H1 (cell line): Measurements from ENCODE around the gene AEBP1. TPM values are rescaled to one million over a fixed set of nuclear protein-coding genes. Genes with fewer than 3 reads are reported as not detected.
A peak's percentile ranks its signal among the peaks of the same experiment; 100 is the strongest.

Experiments used
- CTCF ChIA-PET: fragments of 300-600 bp; sonication (Branson Sonifier 250); formaldehyde crosslinking; loops from one replicate; lab custom pipeline; 2021; ENCODE audit not compliant: partially characterized antibody; lab: Charles Lee
- POLR2A ChIA-PET: fragments of 300-600 bp; sonication (Branson Sonifier 250); formaldehyde crosslinking; loops from one replicate; lab custom pipeline; 2021; ENCODE audit warnings: inconsistent platforms; ENCODE audit not compliant: partially characterized antibody; lab: Charles Lee
- DNase-seq, 2 experiments: peaks; one replicate each; pipeline versions ENCODE4 v3.0.0 to v3.0.0-alpha.2; 2010 to 2022; ENCODE audit warnings: low spot score in 2 of 2, low read depth in 1 of 2, mixed read lengths in 1 of 2
- FAIRE-seq: peaks from 2 replicates; lab custom pipeline; 2011; peaks lifted over from hg19 to GRCh38; lab: Jason Lieb, UNC
- H2AFZ ChIP-seq: 2 replicates; pipeline ENCODE4 v1.8.1; 2012; ENCODE audit warnings: low read length, inconsistent platforms
- H2AK5ac ChIP-seq: 2 replicates; pipeline ENCODE4 v1.6.1; 2013; ENCODE audit warnings: low read depth, low read length
- H2BK120ac ChIP-seq: replicated peaks from 2 replicates; pipeline ENCODE3; 2013; ENCODE audit warnings: low read depth, low read length, inconsistent platforms
- H2BK12ac ChIP-seq: 2 replicates; pipeline ENCODE4 v1.6.1; 2013; ENCODE audit warnings: low read depth, low read length
- H2BK15ac ChIP-seq: 2 replicates; pipeline ENCODE4 v1.6.1; 2013; ENCODE audit warnings: low read length
- H2BK20ac ChIP-seq: 2 replicates; pipeline ENCODE4 v1.6.1; 2013; ENCODE audit warnings: low read length
- H2BK5ac ChIP-seq: 2 replicates; pipeline ENCODE4 v1.6.1; 2013; ENCODE audit warnings: low read depth, low read length
- H3K14ac ChIP-seq: 2 replicates; pipeline ENCODE4 v1.6.1; 2013; ENCODE audit warnings: inconsistent platforms; ENCODE audit not compliant: insufficient read length
- H3K18ac ChIP-seq: 2 replicates; pipeline ENCODE4 v1.6.1; 2013; ENCODE audit warnings: low read length; ENCODE audit errors: extremely low read depth
- H3K23ac ChIP-seq: 2 replicates; pipeline ENCODE4 v1.6.1; 2013; ENCODE audit warnings: inconsistent platforms; ENCODE audit not compliant: insufficient read length
- H3K23me2 ChIP-seq: 2 replicates; pipeline ENCODE4 v1.6.1; 2013; ENCODE audit warnings: low read depth, low read length
- H3K27ac ChIP-seq: 2 replicates; pipeline ENCODE4 v1.6.1; 2011; ENCODE audit warnings: low read depth, low read length, inconsistent platforms
- H3K27me3 ChIP-seq, 4 experiments: replicated peaks in 1 of 4; 1 replicate in 1 of 4; 2 replicates in 3 of 4; pipeline versions ENCODE4 v1.6.1 to v1.8.1; 2011 to 2013; ENCODE audit warnings: low read length in 3 of 4, mild to moderate bottlenecking in 3 of 4, inconsistent platforms in 2 of 4, mixed read lengths in 2 of 4, moderate library complexity in 1 of 4; ENCODE audit not compliant: control insufficient read depth in 3 of 4, insufficient read depth in 3 of 4; ENCODE audit errors: extremely low read depth in 1 of 4
- H3K36me3 ChIP-seq, 4 experiments: 2 replicates each; pipeline versions ENCODE4 v1.6.1 to v1.8.1; 2011 to 2013; ENCODE audit warnings: mild to moderate bottlenecking in 4 of 4, low read length in 3 of 4, moderate library complexity in 2 of 4, control low read depth in 1 of 4, inconsistent platforms in 1 of 4; ENCODE audit not compliant: insufficient read depth in 4 of 4, control insufficient read depth in 2 of 4
- H3K4ac ChIP-seq: replicated peaks from 2 replicates; pipeline ENCODE3; 2013; ENCODE audit warnings: low read length, low read depth, mixed read lengths, inconsistent platforms; ENCODE audit not compliant: insufficient read length
- H3K4me1 ChIP-seq, 4 experiments: replicated peaks in 1 of 4; 1 replicate in 1 of 4; 2 replicates in 3 of 4; pipeline versions ENCODE4 v1.6.1 to v1.8.1; 2011 to 2013; ENCODE audit warnings: low read length in 3 of 4, inconsistent platforms in 2 of 4, mixed read lengths in 1 of 4; ENCODE audit not compliant: insufficient read depth in 4 of 4, control insufficient read depth in 3 of 4
- H3K4me2 ChIP-seq, 2 experiments: 2 replicates each; pipeline versions ENCODE4 v1.6.1 to v1.8.1; 2011 to 2013; ENCODE audit warnings: low read depth in 2 of 2, low read length in 2 of 2, control low read depth in 1 of 2, inconsistent platforms in 1 of 2, mild to moderate bottlenecking in 1 of 2; ENCODE audit not compliant: insufficient read depth in 1 of 2
- H3K4me3 ChIP-seq, 4 experiments: fragments of 200-600, 300-600 bp in 1 of 4; sonication (generic), shearing (Covaris generic), sonication (Bioruptor Twin) in 1 of 4; 2 replicates each; pipeline versions ENCODE4 v1.5.1 to v1.8.1; 2011 to 2016; ENCODE audit warnings: low read length in 4 of 4, low read depth in 3 of 4, control low read depth in 2 of 4, inconsistent platforms in 2 of 4, mild to moderate bottlenecking in 2 of 4, mixed read lengths in 1 of 4, moderate library complexity in 1 of 4; ENCODE audit not compliant: insufficient read depth in 2 of 4; ENCODE audit errors: extremely low read depth in 1 of 4
- H3K56ac ChIP-seq: replicated peaks from 2 replicates; pipeline ENCODE3; 2013; ENCODE audit warnings: low read depth, mild to moderate bottlenecking, mixed read lengths, low read length, inconsistent platforms; ENCODE audit not compliant: insufficient read length
- H3K79me1 ChIP-seq: 2 replicates; pipeline ENCODE4 v1.6.1; 2013; ENCODE audit warnings: low read depth, low read length, control low read depth
- H3K79me2 ChIP-seq, 2 experiments: 2 replicates each; pipeline versions ENCODE4 v1.6.1 to v1.8.1; 2012 to 2013; ENCODE audit warnings: low read length in 2 of 2, mild to moderate bottlenecking in 2 of 2, inconsistent platforms in 1 of 2; ENCODE audit not compliant: insufficient read depth in 2 of 2, control insufficient read depth in 1 of 2
- H3K9ac ChIP-seq, 4 experiments: replicated peaks in 1 of 4; 1 replicate in 1 of 4; 2 replicates in 3 of 4; pipeline versions ENCODE4 v1.6.1 to v1.8.1; 2011 to 2013; ENCODE audit warnings: low read depth in 3 of 4, low read length in 3 of 4, control low read depth in 2 of 4, mild to moderate bottlenecking in 2 of 4, moderate library complexity in 2 of 4, inconsistent platforms in 1 of 4; ENCODE audit errors: extremely low read depth in 1 of 4
- H3K9me3 ChIP-seq, 2 experiments: 2 replicates each; pipeline versions ENCODE4 v1.6.1 to v1.8.1; 2012 to 2013; ENCODE audit warnings: mild to moderate bottlenecking in 2 of 2, moderate library complexity in 2 of 2, control low read depth in 1 of 2, inconsistent platforms in 1 of 2, low read depth in 1 of 2, low read length in 1 of 2, mixed read lengths in 1 of 2; ENCODE audit not compliant: insufficient read depth in 2 of 2
- H4K20me1 ChIP-seq, 2 experiments: replicated peaks in 1 of 2; 2 replicates each; pipeline versions ENCODE3 to v1.8.1; 2011 to 2013; ENCODE audit warnings: inconsistent platforms in 2 of 2, low read length in 2 of 2, mild to moderate bottlenecking in 1 of 2; ENCODE audit not compliant: insufficient read depth in 2 of 2, control insufficient read depth in 1 of 2
- H4K5ac ChIP-seq: 2 replicates; pipeline ENCODE4 v1.6.1; 2013; ENCODE audit warnings: low read length, low read depth, mixed read lengths, inconsistent platforms; ENCODE audit not compliant: insufficient read length
- H4K8ac ChIP-seq: 2 replicates; pipeline ENCODE4 v1.8.0; 2013; ENCODE audit warnings: mild to moderate bottlenecking, moderate library complexity, low read length, inconsistent platforms; ENCODE audit not compliant: insufficient read depth; ENCODE audit errors: extremely low read depth
- H4K91ac ChIP-seq: replicated peaks from 2 replicates; pipeline ENCODE3; 2013; ENCODE audit warnings: low read length, mixed read lengths, inconsistent platforms; ENCODE audit not compliant: insufficient read length
- JUN ChIP-seq: IDR thresholded peaks from 2 replicates; pipeline ENCODE4 v1.6.1; 2011; ENCODE audit warnings: low read depth, mild to moderate bottlenecking, improper control_type of control experiment, low read length
- RAD21 ChIP-seq, 2 experiments: IDR thresholded peaks in 1 of 2; conservative IDR thresholded peaks in 1 of 2; 2 replicates each; pipeline ENCODE4 v1.6.1; 2011; ENCODE audit warnings: low read depth in 2 of 2, low read length in 2 of 2, improper control_type of control experiment in 1 of 2, inconsistent platforms in 1 of 2, mild to moderate bottlenecking in 1 of 2, moderate library complexity in 1 of 2
- SP4 ChIP-seq: IDR thresholded peaks from 2 replicates; pipeline ENCODE4 v1.6.1; 2012; ENCODE audit warnings: low read length, inconsistent platforms
- WGBS, 2 experiments: shearing (Covaris generic) in 1 of 2; methylation state at CpG; one replicate each; pipeline versions ENCODE4 v1.1.6 to v1.1.7; 2013 to 2015; ENCODE audit warnings: low lambda C conversion rate in 2 of 2, mixed read lengths in 2 of 2, inconsistent platforms in 1 of 2, low coverage in 1 of 2, missing lambda C conversion rate in 1 of 2; ENCODE audit not compliant: insufficient replicate concordance in 2 of 2, insufficient coverage in 1 of 2, insufficient read length in 1 of 2; ENCODE audit errors: extremely low coverage in 1 of 2, missing lambda C conversion rate in 1 of 2; 5-methylcytosine and 5-hydroxymethylcytosine counted together
- polyA plus RNA-seq, 7 experiments: library from polyadenylated mRNA; depleted of rRNA in 3 of 7; stranded (reverse) in 5 of 7; unstranded in 2 of 7; fragments of >200 nt in 5 of 7; fragments of 200-250 nt in 2 of 7; gene quantifications; 1 replicate in 5 of 7; 2 replicates in 1 of 7; 4 replicates in 1 of 7; pipeline versions ENCODE4 v1.2.1 to v1.2.3, GENCODE V29; 2011 to 2013; ENCODE audit warnings: missing spikeins in 2 of 7, mixed read lengths in 2 of 7
- total RNA-seq: library from RNA; stranded (reverse); fragmentation: NEBNext Ultra II Directional; extraction: Animal tissue kit (Norgen Biotek cat#: 25700); gene quantifications from 2 replicates; pipeline ENCODE4 v1.2.1, GENCODE V29; 2021
- TF ChIP-seq, protein P1 (sequence below): IDR thresholded peaks from 2 replicates; pipeline ENCODE4 v1.6.1; 2011; ENCODE audit warnings: low read length, improper control_type of control experiment
- TF ChIP-seq, protein P2 (sequence below): IDR thresholded peaks from 2 replicates; pipeline ENCODE4 v1.6.1; 2012; ENCODE audit warnings: inconsistent platforms
- TF ChIP-seq, protein P3 (sequence below), 3 experiments: IDR thresholded peaks; 1 replicate in 2 of 3; 2 replicates in 1 of 3; pipeline versions ENCODE4 v1.5.1 to v1.6.1; 2011; ENCODE audit warnings: low read length in 3 of 3, mild to moderate bottlenecking in 3 of 3, inconsistent platforms in 2 of 3, low read depth in 1 of 3, moderate library complexity in 1 of 3; ENCODE audit not compliant: insufficient read depth in 1 of 3; ENCODE audit errors: control extremely low read depth in 1 of 3

Gene AEBP1
- total and polyA plus RNA-seq, 2 of the 8 experiments (the other 6 are each of a cell fraction or from before 2014, with no cell fraction given), result 10.4 to 41.2 TPM

DNA sequence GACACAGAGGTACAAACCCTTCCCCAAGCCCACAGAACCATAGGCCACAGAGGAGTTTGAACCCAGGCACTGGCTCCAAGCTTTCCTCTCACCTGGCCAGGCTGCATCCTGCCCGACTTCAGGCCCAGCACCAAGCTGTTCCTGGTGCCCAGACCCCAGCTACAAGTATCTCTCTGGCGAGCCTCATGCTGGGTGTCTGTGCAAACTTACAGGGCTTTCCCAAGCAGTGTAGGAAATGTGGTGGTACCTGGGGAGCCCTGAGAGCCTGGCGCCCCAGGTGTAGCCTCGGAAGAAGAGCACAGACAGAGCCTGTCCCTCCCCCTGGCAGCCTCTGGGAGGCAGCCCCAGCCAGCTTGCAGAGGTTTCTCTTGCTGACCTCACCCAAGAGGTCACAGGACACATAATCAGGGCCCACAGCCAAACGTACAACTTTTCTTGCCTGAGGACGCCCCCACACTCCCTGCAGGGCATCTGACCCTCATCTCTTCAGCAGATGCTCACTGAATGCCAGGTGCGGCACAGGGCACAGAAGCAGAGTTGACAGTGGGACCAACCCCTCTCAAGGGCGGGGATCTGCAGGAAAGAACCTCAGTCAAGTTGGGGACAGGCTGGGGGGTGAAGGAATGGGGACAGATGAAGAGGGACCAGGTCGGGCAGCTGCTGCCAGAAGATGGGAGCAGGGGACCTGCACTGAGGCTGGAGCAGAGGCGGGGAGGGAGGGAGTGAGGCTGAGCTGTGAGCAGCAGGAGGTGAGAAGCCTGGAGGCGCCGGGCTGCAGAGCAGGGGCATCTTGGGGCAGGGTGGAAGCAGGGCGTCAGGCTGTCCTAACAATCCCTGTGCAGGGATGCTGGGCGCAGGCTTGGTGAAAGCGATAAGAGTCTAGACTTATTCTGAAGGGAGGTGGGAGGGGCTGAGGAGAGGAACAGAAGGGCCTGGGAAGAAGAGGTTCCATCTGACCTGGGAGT lies 53.3 kb downstream of the AEBP1 start:
- no peaks in the 10 kb centered on the region for H3K36me3 ChIP-seq
- no peak overlapping the region for H4K5ac ChIP-seq
- no peak overlapping the region for H3K27ac ChIP-seq
- H3K4me3 ChIP-seq, result no peak overlapping the region
- H2AK5ac ChIP-seq, result no peak overlapping the region
- CTCF ChIA-PET, result interaction anchor here (0.7 to 2.5 kb wide), 8 partner anchors 9 to 55 kb away, joined by 3 to 8 read pairs (median 3); no protein-coding TSS in a partner anchor
- no peaks in the 10 kb centered on the region for H4K20me1 ChIP-seq
- H3K23ac ChIP-seq, result no peak overlapping the region
- H4K91ac ChIP-seq, result no peak overlapping the region
- H2BK5ac ChIP-seq, result no peak overlapping the region
- H3K56ac ChIP-seq, result no peak overlapping the region
- no peak overlapping the region for H3K14ac ChIP-seq
- POLR2A ChIA-PET, result interaction anchor here (1.4 kb wide), 1 partner anchor 10 kb away, joined by 3 read pairs; no protein-coding TSS in a partner anchor
- no peaks in the 10 kb centered on the region for H3K79me2 ChIP-seq
- H2BK12ac ChIP-seq, result no peak overlapping the region
- H2BK20ac ChIP-seq, result no peak overlapping the region
- H3K27me3 ChIP-seq, result no peaks in the 10 kb centered on the region; a peak in 1 of 7 replicates
- H2BK15ac ChIP-seq, result no peak overlapping the region
- no peaks in the 10 kb centered on the region for H3K9me3 ChIP-seq
- H4K8ac ChIP-seq, result peak overlapping the region; percentile 35; the same call in 1 of the 2 replicates
- H3K79me1 ChIP-seq, result no peaks in the 10 kb centered on the region
- no peak overlapping the region for H2BK120ac ChIP-seq
- WGBS, 2 experiments, result 77% methylated on average over 15 of the region's 15 CpGs; no CpG with 5 or more reads in 1 of the 2 experiments
- DNase-seq (no peak), FAIRE-seq (no peak)
- no peak overlapping the region for H3K18ac ChIP-seq
- no peaks in the 10 kb centered on the region for H3K23me2 ChIP-seq
- no peak overlapping the region for H3K4me2 ChIP-seq
- H3K4me1 ChIP-seq, result no peaks in the 10 kb centered on the region
- H3K4ac ChIP-seq, result no peak overlapping the region
- no peak overlapping the region; the same call in 1 of the 2 replicates for H2AFZ ChIP-seq
- no peak overlapping the region for H3K9ac ChIP-seq
- TF ChIP-seq JUN, result no peak
- TF ChIP-seq, protein P1, sequence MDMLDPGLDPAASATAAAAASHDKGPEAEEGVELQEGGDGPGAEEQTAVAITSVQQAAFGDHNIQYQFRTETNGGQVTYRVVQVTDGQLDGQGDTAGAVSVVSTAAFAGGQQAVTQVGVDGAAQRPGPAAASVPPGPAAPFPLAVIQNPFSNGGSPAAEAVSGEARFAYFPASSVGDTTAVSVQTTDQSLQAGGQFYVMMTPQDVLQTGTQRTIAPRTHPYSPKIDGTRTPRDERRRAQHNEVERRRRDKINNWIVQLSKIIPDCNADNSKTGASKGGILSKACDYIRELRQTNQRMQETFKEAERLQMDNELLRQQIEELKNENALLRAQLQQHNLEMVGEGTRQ, result no peak
- TF ChIP-seq, protein P2, sequence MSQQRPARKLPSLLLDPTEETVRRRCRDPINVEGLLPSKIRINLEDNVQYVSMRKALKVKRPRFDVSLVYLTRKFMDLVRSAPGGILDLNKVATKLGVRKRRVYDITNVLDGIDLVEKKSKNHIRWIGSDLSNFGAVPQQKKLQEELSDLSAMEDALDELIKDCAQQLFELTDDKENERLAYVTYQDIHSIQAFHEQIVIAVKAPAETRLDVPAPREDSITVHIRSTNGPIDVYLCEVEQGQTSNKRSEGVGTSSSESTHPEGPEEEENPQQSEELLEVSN, result no peak
- peak; percentile 49 to 58 for TF ChIP-seq RAD21 (IDR thresholded peaks at IDR 0.05 in 1 of 2, conservative IDR thresholded peaks at IDR 0.05 in 1 of 2; ENCODE audit: low read depth in 2 of 2, low read length in 2 of 2)
- TF ChIP-seq, protein P3, sequence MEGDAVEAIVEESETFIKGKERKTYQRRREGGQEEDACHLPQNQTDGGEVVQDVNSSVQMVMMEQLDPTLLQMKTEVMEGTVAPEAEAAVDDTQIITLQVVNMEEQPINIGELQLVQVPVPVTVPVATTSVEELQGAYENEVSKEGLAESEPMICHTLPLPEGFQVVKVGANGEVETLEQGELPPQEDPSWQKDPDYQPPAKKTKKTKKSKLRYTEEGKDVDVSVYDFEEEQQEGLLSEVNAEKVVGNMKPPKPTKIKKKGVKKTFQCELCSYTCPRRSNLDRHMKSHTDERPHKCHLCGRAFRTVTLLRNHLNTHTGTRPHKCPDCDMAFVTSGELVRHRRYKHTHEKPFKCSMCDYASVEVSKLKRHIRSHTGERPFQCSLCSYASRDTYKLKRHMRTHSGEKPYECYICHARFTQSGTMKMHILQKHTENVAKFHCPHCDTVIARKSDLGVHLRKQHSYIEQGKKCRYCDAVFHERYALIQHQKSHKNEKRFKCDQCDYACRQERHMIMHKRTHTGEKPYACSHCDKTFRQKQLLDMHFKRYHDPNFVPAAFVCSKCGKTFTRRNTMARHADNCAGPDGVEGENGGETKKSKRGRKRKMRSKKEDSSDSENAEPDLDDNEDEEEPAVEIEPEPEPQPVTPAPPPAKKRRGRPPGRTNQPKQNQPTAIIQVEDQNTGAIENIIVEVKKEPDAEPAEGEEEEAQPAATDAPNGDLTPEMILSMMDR (IDR thresholded peaks at IDR 0.05; ENCODE audit: control extremely low read depth in 1 of 3, insufficient read depth in 1 of 3, low read depth in 1 of 3, low read length in 3 of 3), result peak; percentile 19 to 48 (median 45)
- TF ChIP-seq SP4, result no peak
